Tibial nerve (tissue), 4 donors: ENCODE measurements around the gene ZNF844. TPM values are rescaled to one million over a fixed set of nuclear protein-coding genes. Genes with fewer than 3 reads are reported as not detected.

Experiments
- DNase-seq, 2 donors: peaks; one replicate each; pipeline ENCODE4 v3.0.0-alpha.2; 2019; ENCODE audit warnings: low spot score in 2 of 2
- H3K27ac ChIP-seq, 4 donors: fragments of 200-600 bp; sonication (generic) in 3 of 4; one replicate each; pipeline ENCODE4 v1.5.1; 2017 to 2019; ENCODE audit warnings: mild to moderate bottlenecking in 1 of 4
- H3K27me3 ChIP-seq, 2 donors: fragments of 200-600 bp; sonication (generic) in 1 of 2; one replicate each; pipeline versions ENCODE4 v1.5.1 to v1.6.0; 2017 to 2019
- H3K36me3 ChIP-seq, 3 donors: fragments of 200-600 bp; sonication (generic); one replicate each; pipeline ENCODE4 v1.5.1; 2018 to 2019
- H3K4me1 ChIP-seq, 4 donors: fragments of 200-600 bp; sonication (generic) in 3 of 4; one replicate each; pipeline ENCODE4 v1.5.1; 2017 to 2019
- H3K4me3 ChIP-seq, 4 donors: fragments of 200-600 bp; sonication (generic) in 3 of 4; one replicate each; pipeline ENCODE4 v1.5.1; 2017 to 2019; ENCODE audit warnings: mild to moderate bottlenecking in 1 of 4, moderate library complexity in 1 of 4
- H3K9me3 ChIP-seq, 4 donors: fragments of 200-600 bp; sonication (generic) in 3 of 4; one replicate each; pipeline ENCODE4 v1.5.1; 2017 to 2019
- EP300 ChIP-seq, 2 donors: sonication (generic); formaldehyde crosslinking; IDR thresholded peaks; one replicate each; pipeline ENCODE4 v1.6.1; 2017; ENCODE audit warnings: antibody characterized with exemption in 2 of 2, mild to moderate bottlenecking in 1 of 2
- POLR2A ChIP-seq, 2 donors: fragments of 450-650 bp; IDR thresholded peaks; one replicate each; pipeline ENCODE4 v1.6.1; 2017; ENCODE audit warnings: antibody characterized with exemption in 2 of 2, mild to moderate bottlenecking in 2 of 2, moderate library complexity in 2 of 2
- WGBS, 2 donors: methylation state at CpG; one replicate each; pipeline ENCODE4 v1.1.5; 2018; 5-methylcytosine and 5-hydroxymethylcytosine counted together
- total RNA-seq, 4 donors: library from RNA; depleted of rRNA; stranded (reverse); fragments of >200 nt; gene quantifications; one replicate each; pipeline ENCODE4 v1.1.0, GENCODE V29; 2016
- TF ChIP-seq, protein P1 (sequence below), 5 experiments: fragments of 200-600 bp in 3 of 5; fragments of 450-650 bp in 2 of 5; sonication (generic) in 3 of 5; IDR thresholded peaks; one replicate each; pipeline ENCODE4 v1.5.1; 2016 to 2019; ENCODE audit warnings: antibody characterized with exemption in 5 of 5, mild to moderate bottlenecking in 3 of 5, moderate library complexity in 2 of 5

ZNF844 gene
- total RNA-seq, 4 donors from 2014 or later, result 9.3 to 16.5 (median 13.7) TPM

DNA sequence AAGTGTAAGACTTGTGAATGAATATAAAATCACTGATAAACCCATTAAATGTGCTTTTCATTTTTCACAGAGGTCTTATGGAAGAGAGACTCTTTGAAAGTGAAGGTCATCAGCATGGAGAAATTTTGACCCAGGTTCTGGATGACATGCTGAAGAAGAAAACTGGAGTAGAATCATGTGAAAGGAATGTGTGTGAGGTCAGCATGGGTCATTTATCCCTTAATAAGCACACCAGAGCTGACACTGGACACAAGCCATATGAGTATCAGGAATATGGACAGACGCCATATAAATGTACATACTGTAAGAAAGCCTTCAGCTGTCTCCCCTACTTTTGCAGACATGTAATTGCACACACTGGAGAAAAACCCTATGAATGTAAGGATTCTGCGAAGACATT lies 46.6 kb downstream of the ZNF844 start:
- TF ChIP-seq, protein P1, sequence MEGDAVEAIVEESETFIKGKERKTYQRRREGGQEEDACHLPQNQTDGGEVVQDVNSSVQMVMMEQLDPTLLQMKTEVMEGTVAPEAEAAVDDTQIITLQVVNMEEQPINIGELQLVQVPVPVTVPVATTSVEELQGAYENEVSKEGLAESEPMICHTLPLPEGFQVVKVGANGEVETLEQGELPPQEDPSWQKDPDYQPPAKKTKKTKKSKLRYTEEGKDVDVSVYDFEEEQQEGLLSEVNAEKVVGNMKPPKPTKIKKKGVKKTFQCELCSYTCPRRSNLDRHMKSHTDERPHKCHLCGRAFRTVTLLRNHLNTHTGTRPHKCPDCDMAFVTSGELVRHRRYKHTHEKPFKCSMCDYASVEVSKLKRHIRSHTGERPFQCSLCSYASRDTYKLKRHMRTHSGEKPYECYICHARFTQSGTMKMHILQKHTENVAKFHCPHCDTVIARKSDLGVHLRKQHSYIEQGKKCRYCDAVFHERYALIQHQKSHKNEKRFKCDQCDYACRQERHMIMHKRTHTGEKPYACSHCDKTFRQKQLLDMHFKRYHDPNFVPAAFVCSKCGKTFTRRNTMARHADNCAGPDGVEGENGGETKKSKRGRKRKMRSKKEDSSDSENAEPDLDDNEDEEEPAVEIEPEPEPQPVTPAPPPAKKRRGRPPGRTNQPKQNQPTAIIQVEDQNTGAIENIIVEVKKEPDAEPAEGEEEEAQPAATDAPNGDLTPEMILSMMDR (IDR thresholded peaks at IDR 0.05), result no peak
- TF ChIP-seq POLR2A (IDR thresholded peaks at IDR 0.05) (no peak), EP300 (IDR thresholded peaks at IDR 0.05) (no peak)
- no peak for DNase-seq
- no peak overlapping the region for H3K27ac ChIP-seq
- peaks cover 0 to 76% (median 13%) of the 10 kb centered on the region in 4 donors for H3K9me3 ChIP-seq
- H3K27me3 ChIP-seq, result no peaks in the 10 kb centered on the region
- H3K36me3 ChIP-seq, result peaks cover 0 to 84% (median 3%) of the 10 kb centered on the region in 3 donors
- H3K4me3 ChIP-seq, result no peak overlapping the region
- no peaks in the 10 kb centered on the region for H3K4me1 ChIP-seq
- 29 to 31% methylated on average over 2 of the region's 2 CpGs for WGBS, 2 donors

DNA sequence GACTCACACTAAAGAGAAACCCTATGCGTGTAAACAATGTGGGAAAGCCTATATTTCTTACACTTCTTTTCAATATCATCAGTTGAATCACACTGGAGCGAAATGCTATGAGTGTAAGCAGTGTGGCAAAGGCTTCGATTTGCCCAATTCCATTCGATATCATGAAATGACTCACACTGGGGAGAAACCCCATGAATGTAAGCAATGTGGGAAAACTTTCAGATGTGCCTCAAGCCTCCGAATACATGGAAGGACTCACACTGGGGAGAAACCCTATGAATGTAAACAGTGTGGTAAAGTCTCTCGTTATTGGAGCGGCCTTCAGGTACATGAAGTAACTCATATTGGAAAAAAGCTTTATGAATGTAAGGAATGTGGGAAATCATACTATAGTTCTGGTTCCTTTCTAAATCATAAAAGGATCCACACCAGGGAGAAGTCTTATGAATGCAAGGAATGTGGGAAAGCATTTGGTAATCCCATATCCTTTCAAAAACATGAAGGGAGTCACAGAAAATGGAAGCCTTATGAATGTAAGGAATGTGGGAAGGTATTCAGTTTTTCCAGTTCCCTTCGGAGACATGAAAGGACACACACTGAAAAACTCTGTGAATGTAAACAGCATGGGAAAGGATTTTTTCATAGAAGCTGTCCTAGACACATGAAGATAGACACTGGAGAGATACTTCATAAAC lies 47.6 kb downstream of the ZNF844 start:
- H3K9me3 ChIP-seq, result peaks cover 0 to 70% (median 13%) of the 10 kb centered on the region in 4 donors
- no peaks in the 10 kb centered on the region for H3K27me3 ChIP-seq
- no peak overlapping the region for H3K4me3 ChIP-seq
- peaks cover 0 to 82% (median 3%) of the 10 kb centered on the region in 3 donors for H3K36me3 ChIP-seq
- 90 to 96% methylated on average over 8 of the region's 8 CpGs for WGBS, 2 donors
- H3K27ac ChIP-seq, result no peak overlapping the region
- no peak for DNase-seq
- H3K4me1 ChIP-seq, result no peaks in the 10 kb centered on the region
- TF ChIP-seq, protein P1 (IDR thresholded peaks at IDR 0.05), result no peak
- TF ChIP-seq EP300 (IDR thresholded peaks at IDR 0.05), result no peak

DNA sequence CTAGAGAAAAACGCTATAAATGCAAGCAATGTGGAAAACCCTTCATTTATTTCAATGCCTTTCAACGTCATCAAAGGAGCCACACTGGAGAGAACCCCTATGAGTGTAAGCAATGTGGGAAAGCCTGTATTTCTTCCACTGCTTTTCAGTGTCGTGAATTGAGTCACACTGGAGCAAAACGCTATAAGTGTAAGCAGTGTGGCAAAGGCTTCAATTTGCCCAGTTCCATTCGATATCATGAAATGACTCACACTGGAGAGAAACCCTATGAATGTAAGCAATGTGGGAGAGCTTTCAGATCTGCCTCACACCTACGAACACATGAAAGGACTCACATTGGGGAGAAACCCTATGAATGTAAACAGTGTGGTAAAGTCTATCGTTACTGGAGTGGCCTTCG lies 48.2 kb downstream of the ZNF844 start:
- WGBS, 2 donors, result 97% methylated on average over 8 of the region's 8 CpGs
- TF ChIP-seq EP300 (IDR thresholded peaks at IDR 0.05) (no peak), POLR2A (IDR thresholded peaks at IDR 0.05) (no peak)
- TF ChIP-seq, protein P1 (IDR thresholded peaks at IDR 0.05), result no peak
- no peak for DNase-seq
- H3K27me3 ChIP-seq, result no peaks in the 10 kb centered on the region
- no peak overlapping the region for H3K27ac ChIP-seq
- no peaks in the 10 kb centered on the region for H3K4me1 ChIP-seq
- peaks cover 0 to 82% (median 3%) of the 10 kb centered on the region in 3 donors for H3K36me3 ChIP-seq
- no peak overlapping the region for H3K4me3 ChIP-seq
- H3K9me3 ChIP-seq, result peaks cover 0 to 72% (median 13%) of the 10 kb centered on the region in 4 donors

DNA sequence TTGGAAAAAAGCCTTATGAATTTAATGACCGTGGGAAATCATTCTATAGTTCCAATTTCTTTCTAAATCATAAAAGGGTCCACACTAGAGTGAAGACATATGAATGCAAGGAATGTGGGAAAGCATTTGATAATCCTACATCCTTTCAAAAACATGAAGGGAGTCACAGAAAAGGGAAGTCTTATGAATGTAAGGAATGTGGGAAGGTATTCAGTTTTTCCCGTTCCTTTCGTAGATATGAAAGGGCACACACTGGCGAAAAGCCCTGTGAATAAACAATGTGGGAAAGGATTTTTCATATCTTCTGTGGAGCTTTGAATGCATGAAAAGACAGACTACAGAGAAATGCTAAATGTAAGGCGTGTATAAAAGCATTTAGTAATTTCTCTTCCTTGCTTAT lies 48.6 kb downstream of the ZNF844 start:
- Histone ChIP-seq H3K36me3 (peaks cover 0 to 82% (median 3%) of the 10 kb centered on the region in 3 donors), H3K9me3 (peaks cover 0 to 76% (median 13%) of the 10 kb centered on the region in 4 donors), H3K4me3 (no peak overlapping the region), H3K27me3 (no peaks in the 10 kb centered on the region), H3K4me1 (no peaks in the 10 kb centered on the region), H3K27ac (no peak overlapping the region)
- 71 to 80% methylated on average over 5 of the region's 5 CpGs for WGBS, 2 donors
- DNase-seq, result no peak
- TF ChIP-seq, protein P1 (IDR thresholded peaks at IDR 0.05), result no peak
- TF ChIP-seq EP300 (IDR thresholded peaks at IDR 0.05) (no peak), POLR2A (IDR thresholded peaks at IDR 0.05) (no peak)

DNA sequence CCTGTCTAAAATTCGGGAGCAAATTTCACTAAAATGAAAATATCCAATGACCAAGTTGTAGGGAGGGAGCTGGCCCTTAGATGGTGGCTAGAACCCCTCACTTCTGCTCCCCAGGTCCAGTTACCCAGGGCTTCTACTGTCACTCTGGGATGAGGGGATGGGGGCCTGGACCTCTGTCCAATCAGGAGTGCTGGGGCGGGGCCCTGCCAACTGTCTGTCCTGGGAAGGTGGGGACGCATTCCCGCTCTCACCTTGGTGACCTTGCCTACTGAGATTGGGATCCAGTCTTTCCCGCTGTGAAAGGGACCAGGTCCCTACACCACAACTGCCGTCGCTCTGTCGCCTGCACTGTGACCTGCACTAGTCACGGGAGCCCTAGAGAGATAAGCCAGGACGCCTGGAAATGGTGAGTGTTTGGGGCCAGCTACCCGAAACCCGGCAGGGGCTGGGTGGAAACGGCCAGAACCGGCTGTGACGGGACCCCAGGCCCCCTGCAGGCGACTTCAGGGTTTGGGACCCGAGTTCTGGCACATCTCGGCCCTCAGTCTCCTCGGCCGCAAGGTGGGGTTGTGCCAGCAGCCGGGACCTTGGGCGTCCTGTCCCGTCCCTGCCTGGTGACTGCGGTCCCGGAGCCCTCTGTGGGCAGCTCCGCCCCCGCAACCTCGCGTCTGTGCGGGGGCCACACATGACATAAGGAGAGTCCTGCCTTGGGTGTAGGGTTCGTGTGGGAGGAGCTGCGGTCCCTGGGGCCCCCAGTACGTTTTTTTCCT lies 52.9 kb downstream of the ZNF844 start:
- no peak overlapping the region for H3K4me3 ChIP-seq
- WGBS, 2 donors, result 80 to 91% methylated on average over 27 to 33 of the region's 33 CpGs
- TF ChIP-seq POLR2A (IDR thresholded peaks at IDR 0.05) (no peak), EP300 (IDR thresholded peaks at IDR 0.05) (no peak)
- TF ChIP-seq, protein P1 (IDR thresholded peaks at IDR 0.05), result no peak
- no peak for DNase-seq
- H3K4me1 ChIP-seq, result no peaks in the 10 kb centered on the region
- no peak overlapping the region for H3K27ac ChIP-seq
- no peaks in the 10 kb centered on the region for H3K27me3 ChIP-seq
- H3K36me3 ChIP-seq, result peaks cover 0 to 43% (median 0%) of the 10 kb centered on the region in 3 donors
- peaks cover 0 to 40% (median 4%) of the 10 kb centered on the region in 4 donors for H3K9me3 ChIP-seq
